HFF-Myc (cell line): Measurements from ENCODE around the gene VAMP2.
A peak's percentile ranks its signal among the peaks of the same experiment; 100 is the strongest.

Experiments used
- DNase-seq: peaks from one replicate; pipeline ENCODE4 v3.0.0-alpha.2; 2011; ENCODE audit warnings: low read depth; ENCODE audit errors: extremely low read depth
- H3K4me3 ChIP-seq: replicated peaks from 2 replicates; pipeline ENCODE4 v1.5.1; 2011; ENCODE audit warnings: low read depth, mild to moderate bottlenecking, control low read depth, low read length
- TF ChIP-seq, protein P1 (sequence below): IDR thresholded peaks from 2 replicates; pipeline ENCODE4 v1.5.1; 2012; ENCODE audit warnings: mild to moderate bottlenecking, low read depth, low read length, control low read depth; ENCODE audit errors: missing control alignments

The VAMP2 gene, protein sequence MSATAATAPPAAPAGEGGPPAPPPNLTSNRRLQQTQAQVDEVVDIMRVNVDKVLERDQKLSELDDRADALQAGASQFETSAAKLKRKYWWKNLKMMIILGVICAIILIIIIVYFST

DNA sequence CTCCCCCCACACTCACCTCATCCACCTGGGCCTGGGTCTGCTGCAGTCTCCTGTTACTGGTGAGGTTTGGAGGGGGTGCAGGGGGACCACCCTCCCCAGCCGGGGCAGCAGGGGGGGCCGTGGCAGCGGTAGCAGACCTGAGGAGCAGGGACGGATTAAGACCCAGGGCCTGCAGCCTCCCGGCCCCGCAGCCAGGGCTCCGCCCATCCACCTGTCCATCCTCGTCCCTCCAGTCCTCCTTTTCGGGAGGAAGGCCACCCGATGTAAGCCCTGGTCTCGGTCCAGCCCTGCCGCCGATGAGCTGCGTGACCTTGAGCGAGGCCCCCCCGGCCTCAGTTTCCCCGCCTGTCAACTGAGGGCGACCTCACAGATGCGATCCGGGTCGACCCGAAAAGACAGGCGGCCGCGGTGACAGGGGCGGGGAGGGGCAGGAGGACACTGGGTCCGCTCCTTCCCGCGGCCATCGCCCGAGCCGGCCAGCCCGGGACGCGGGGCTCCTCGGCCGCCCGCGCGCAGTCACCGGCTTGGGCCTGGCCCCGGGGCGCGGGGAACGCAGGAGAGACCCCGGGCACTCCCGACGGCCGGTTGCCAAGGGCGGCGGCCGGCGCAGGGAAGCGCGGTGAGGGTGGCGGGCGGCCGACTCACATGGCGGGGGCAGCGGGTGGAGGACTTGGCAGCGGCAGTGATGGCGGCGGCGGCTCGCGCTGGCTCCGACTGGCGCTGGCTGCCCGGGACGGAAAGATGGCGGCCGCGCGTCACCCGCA, at the start of gene VAMP2:
Gene VAMP2 (minus strand): TSS at position 716 of the 764 bp plus-strand sequence. CDS start 69 bp downstream, at position 647.
- no peak for DNase-seq
- TF ChIP-seq, protein P1, sequence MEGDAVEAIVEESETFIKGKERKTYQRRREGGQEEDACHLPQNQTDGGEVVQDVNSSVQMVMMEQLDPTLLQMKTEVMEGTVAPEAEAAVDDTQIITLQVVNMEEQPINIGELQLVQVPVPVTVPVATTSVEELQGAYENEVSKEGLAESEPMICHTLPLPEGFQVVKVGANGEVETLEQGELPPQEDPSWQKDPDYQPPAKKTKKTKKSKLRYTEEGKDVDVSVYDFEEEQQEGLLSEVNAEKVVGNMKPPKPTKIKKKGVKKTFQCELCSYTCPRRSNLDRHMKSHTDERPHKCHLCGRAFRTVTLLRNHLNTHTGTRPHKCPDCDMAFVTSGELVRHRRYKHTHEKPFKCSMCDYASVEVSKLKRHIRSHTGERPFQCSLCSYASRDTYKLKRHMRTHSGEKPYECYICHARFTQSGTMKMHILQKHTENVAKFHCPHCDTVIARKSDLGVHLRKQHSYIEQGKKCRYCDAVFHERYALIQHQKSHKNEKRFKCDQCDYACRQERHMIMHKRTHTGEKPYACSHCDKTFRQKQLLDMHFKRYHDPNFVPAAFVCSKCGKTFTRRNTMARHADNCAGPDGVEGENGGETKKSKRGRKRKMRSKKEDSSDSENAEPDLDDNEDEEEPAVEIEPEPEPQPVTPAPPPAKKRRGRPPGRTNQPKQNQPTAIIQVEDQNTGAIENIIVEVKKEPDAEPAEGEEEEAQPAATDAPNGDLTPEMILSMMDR, result no peak
- H3K4me3 ChIP-seq, result peak within 1 kb of the TSS; percentile 90

DNA sequence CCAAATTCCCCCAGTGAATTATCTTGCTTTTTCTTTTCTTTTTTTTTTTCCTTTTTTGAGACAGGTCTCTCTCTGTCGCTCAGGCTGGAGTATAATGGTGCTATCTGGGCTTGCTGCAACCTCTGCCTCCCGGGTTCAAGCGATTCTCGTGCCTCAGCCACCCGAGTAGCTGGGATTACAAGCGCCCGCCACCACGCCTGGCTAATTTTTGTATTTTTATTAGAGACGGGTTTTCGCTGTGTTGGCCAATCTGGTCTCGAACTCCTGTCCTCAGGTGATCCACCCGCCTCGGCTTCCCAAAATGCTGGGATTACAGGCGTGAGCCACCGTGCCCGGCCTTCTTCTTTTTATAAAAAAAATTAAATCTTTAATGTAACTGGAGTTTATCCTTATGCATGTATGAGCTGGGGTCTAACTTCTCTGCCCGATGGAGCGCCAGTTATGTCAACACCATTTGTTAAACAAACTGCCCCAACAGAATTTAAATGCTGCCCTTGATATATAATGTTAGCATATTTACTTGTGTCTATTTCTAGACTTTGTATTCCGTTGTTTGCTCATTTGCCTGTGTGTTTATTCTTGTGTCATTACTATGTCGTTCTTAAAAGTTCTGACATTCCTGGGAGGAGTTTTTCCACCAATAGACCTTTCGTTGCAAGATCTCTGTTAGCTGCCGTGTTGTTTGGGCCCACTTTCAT, 48.2 kb upstream of the VAMP2 start:
- TF ChIP-seq, protein P1, result no peak
- DNase-seq, result no peak
- H3K4me3 ChIP-seq, result peak overlapping the region; percentile 90

DNA sequence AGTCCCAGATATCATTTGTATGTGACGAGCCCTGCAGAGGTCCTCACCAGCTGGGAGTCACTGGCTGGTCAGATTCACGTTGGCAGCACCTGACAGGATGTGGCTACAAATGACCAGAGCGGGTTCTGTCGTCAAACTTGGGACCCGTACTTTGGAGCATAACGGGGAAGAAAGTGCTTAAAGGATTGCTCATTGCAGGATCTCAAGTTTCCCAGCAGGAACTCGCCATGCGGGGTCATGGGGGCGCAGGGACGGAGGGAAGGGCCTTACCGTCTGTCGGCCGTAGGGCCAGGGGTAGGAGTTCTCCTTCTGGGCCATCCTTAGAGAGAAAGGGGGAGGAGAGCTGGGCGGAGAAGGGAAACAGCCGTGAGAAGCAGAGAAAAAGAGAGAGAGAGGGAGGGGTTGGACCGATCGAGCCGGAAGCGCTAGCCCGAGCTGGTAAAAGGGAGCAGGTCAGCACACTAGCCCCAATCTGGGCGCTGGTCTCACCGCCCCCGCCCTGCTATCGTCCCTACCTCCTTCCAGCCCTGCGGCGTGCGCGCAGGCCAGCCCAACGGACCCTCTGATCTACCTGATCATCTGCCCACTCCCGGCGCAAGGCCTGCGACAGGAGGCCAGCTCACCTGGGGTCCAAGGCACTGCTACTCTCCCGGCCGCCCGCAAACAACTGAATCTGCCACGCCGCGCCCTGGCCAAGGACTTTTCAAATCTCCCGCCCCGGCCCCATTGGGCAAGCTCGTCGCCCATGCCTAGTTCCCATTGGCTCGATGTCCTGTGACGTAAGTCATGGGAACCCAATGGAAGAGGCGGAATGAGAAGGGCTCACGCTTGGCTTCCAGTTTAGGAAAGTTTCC, 47.4 kb upstream of the VAMP2 start, which contains the start of gene AURKB:
Gene AURKB (minus strand): TSS at position 669 of the 854 bp plus-strand sequence. CDS start 351 bp downstream, at position 318.
- H3K4me3 ChIP-seq, result peak within 1 kb of the TSS; percentile 90
- TF ChIP-seq, protein P1, result no peak
- DNase-seq, result peak; percentile 94

DNA sequence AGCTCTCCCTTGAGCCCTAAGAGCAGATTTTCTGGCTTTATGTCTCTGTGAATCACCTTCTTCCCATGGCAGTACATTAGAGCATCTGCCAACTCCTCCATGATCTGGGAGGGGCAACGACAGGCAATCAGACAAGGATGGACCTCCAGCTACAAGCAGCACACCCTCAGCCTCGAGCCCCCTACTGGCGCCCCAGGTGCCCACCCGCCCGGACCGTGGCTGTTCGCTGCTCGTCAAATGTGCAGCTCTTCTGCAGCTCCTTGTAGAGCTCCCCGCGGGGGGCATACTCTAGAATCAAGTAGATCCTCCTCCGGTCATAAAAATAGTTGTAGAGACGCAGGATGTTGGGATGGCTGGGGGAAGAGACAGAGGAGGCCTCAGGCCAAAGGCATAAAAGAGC, 43.8 kb upstream of the VAMP2 start:
- TF ChIP-seq, protein P1, result no peak
- DNase-seq, result no peak
- H3K4me3 ChIP-seq, result no peak overlapping the region

DNA sequence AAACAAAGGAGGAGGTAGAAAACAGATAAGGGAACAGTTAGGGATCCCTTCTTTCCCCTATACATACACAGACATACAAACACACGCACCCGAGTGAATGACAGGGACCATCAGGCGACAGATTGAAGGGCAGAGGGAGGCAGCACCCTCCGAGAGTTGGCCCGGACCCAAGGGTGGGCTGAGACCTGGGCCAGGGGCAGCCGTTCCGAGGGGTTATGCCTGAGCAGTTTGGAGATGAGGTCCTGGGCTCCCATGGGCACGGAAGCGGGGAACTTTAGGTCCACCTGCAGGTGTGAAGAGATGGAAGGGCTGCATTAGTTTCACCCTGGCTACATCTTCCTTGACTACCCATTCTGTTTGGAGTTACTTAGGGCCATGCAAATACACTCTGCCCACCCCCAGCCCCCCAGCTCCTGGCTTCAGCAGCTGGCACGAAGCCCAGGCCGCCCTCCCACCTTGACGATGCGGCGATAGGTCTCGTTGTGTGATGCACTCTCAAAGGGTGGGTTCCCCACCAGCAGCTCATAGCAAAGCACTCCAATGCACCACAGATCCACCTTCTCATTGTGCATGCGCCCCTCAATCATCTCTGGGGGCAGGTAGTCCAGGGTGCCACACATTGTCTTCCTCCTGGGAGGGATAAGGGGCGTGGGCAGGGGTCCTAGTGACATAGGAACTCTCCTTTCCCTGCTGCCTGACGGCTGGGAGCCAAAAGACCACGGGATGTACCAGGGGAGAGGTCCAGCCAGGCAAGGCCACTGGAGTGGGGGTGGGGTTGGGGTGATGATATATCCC, 42.2 kb upstream of the VAMP2 start:
- H3K4me3 ChIP-seq, result no peak overlapping the region
- TF ChIP-seq, protein P1, result no peak
- no peak for DNase-seq
